ENCODE measurements around the gene ZNF205. TPM values are rescaled to one million over a fixed set of nuclear protein-coding genes. Genes with fewer than 3 reads are reported as not detected.

ZNF205 gene
- total and polyA plus RNA-seq, 9 of the 15 experiments (the other 6 are each of a cell fraction or from before 2014, with no cell fraction given), result 2.4 to 11.8 (median 5.1) TPM; not detected in 2

DNA sequence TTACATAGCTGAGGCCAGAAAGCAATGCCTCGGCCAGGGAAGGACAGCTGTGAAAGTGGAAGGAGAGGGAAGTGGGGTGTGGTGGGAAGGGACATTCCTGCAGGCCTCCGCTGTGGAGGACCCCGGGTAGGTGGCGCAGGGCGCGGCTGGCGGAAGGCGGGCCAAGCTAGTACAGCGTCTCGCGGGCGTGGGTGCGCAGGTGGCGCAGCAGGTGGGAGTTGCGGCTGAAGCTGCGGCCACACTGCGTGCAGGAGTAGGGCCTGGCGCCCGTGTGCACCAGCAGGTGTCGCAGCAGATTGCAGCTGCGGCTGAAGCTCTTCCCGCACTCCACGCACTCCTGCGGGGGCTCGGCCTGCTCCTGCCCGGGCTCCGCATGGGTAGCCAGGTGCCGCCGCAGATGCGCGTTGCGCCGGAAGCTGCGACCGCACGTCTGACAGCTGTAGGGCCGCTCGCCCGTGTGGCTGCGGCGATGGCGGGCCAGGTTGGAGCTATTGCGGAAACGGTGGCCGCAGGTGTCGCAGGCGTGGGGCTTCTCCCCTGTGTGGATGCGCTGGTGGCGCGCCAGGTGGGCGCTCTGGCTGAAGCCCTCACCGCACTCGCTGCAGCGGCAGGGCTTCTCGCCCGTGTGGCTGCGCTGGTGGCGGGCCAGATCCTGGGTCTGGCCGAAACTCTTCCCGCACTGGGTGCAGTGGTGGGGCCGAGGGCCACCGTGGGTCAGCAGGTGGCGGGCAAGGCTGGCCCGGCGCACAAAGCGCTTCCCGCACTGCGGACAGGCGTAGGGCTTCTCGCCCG lies 23.3 kb upstream of the ZNF205 start:
- FAIRE-seq, result no peak
- peaks cover 2 to 26% of the 10 kb centered on the region in 2 experiments; a peak in 3 of 5 replicates for H3K27me3 ChIP-seq (ENCODE audit: control insufficient read depth in 2 of 2, insufficient read depth in 2 of 2, low read length in 2 of 2)
- ATAC-seq, result no peak

More for the DNA sequence above, 23.3 kb upstream of the ZNF205 start:
- Histone ChIP-seq H3K4me1 (replicated peaks in 1 of 2; ENCODE audit: control insufficient read depth in 2 of 2, insufficient read depth in 2 of 2, low read length in 2 of 2) (peaks cover 19 to 55% of the 10 kb centered on the region in 2 experiments), H4K20me1 (replicated peaks; ENCODE audit: control insufficient read depth, insufficient read depth, low read length) (no peaks in the 10 kb centered on the region), H3K9me3 (replicated peaks; ENCODE audit: control insufficient read depth, insufficient read depth, low read depth, low read length) (no peaks in the 10 kb centered on the region), H3K36me3 (ENCODE audit: control insufficient read depth, insufficient read depth, low read length) (no peaks in the 10 kb centered on the region), H3K4me2 (ENCODE audit: insufficient read depth, low read length) (no peak overlapping the region), H2AFZ (ENCODE audit: low read depth, low read length) (no peak overlapping the region), H3K4me3 (no peak overlapping the region), H3K79me2 (ENCODE audit: control insufficient read depth, insufficient read depth, low read length) (no peaks in the 10 kb centered on the region), H3K9ac (ENCODE audit: insufficient read depth in 1 of 2, low read depth in 2 of 2, low read length in 2 of 2) (no peak overlapping the region), H3K9me1 (ENCODE audit: control insufficient read depth, insufficient read depth, low read length) (no peaks in the 10 kb centered on the region), H3K27ac (ENCODE audit: extremely low read depth, low read depth, low read length) (no peak overlapping the region)
- intact Hi-C loops (cut with micrococcal nuclease), result no loop called here
- DNase-seq (ENCODE audit: extremely low read depth in 1 of 4, low spot score in 3 of 4), result no peak
- TF ChIP-seq CHD4 (IDR thresholded peaks at IDR 0.05; ENCODE audit: insufficient read depth, insufficient replicate concordance, low read depth, low read length, poor library complexity, severe bottlenecking), result no peak
- TF ChIP-seq, protein P1, sequence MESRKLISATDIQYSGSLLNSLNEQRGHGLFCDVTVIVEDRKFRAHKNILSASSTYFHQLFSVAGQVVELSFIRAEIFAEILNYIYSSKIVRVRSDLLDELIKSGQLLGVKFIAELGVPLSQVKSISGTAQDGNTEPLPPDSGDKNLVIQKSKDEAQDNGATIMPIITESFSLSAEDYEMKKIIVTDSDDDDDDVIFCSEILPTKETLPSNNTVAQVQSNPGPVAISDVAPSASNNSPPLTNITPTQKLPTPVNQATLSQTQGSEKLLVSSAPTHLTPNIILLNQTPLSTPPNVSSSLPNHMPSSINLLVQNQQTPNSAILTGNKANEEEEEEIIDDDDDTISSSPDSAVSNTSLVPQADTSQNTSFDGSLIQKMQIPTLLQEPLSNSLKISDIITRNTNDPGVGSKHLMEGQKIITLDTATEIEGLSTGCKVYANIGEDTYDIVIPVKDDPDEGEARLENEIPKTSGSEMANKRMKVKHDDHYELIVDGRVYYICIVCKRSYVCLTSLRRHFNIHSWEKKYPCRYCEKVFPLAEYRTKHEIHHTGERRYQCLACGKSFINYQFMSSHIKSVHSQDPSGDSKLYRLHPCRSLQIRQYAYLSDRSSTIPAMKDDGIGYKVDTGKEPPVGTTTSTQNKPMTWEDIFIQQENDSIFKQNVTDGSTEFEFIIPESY (CRISPR knock-in tag; IDR thresholded peaks at IDR 0.05), result peak; percentile 40; the same call in 1 of the 2 replicates
- peak; percentile 94 for TF ChIP-seq ZKSCAN1 (IDR thresholded peaks at IDR 0.05; ENCODE audit: low read depth, low read length)
- BruUV-seq (replicated peaks), result no TSS peak
- in situ Hi-C loops (cut with MboI), result no loop called here
- 70% methylated on average over 49 of the region's 71 CpGs for WGBS (ENCODE audit: insufficient coverage, low coverage, missing lambda C conversion rate)
- POLR2A ChIA-PET, result interaction anchor here (0.6 to 1.1 kb wide), 3 partner anchors 9 to 41 kb away, joined by 3 to 4 read pairs (median 3); no protein-coding TSS in a partner anchor
- CTCF ChIA-PET (ENCODE audit: low intra/inter-chr PET ratio), result no interaction called here
